Ovary (tissue), 3 donors: ENCODE results near the gene RCL1.

Experiments used
- CTCF ChIP-seq, 3 donors: fragments of 450-650 bp in 2 of 3; fragments of 200-600 bp in 1 of 3; IDR thresholded peaks; one replicate each; pipeline versions ENCODE4 v1.5.1 to v1.8.0; 2016 to 2022; ENCODE audit warnings: antibody characterized with exemption in 3 of 3, mild to moderate bottlenecking in 1 of 3
- POLR2A ChIP-seq: fragments of 450-650 bp; IDR thresholded peaks from one replicate; pipeline ENCODE4 v1.6.1; 2017; ENCODE audit warnings: antibody characterized with exemption, mild to moderate bottlenecking, moderate library complexity
- donor health status: DM: no; HTN: no; CAD: no.

- TF ChIP-seq CTCF (IDR thresholded peaks at IDR 0.05) (no peak), POLR2A (no peak)
These were observed 101.3 kb downstream of the RCL1 start for GRCh38 chr9:4894076-4894475.
